OCI-LY7 (cell line): ENCODE results near the gene SETD4. TPM values are rescaled to one million over a fixed set of nuclear protein-coding genes. Genes with fewer than 3 reads are reported as not detected.

Experiments used
- Bru-seq: library from RNA; stranded (reverse); fragments of 400-500 nt; gene quantifications from one replicate; lab custom pipeline; 2021; lab: Mats Ljungman, UMichigan
- BruChase-seq, 2 experiments: library from RNA; stranded (reverse); fragments of 400-500 nt; gene quantifications; one replicate each; lab custom pipeline; 2021; lab: Mats Ljungman, UMichigan
- BruUV-seq: library from RNA; stranded (reverse); fragments of 400-500 nt; replicated peaks from 2 replicates; lab custom pipeline; 2021; lab: Mats Ljungman, UMichigan
- CTCF ChIA-PET: fragments of 300-600 bp; sonication (Branson Sonifier 250); formaldehyde crosslinking; loops from one replicate; lab custom pipeline; 2022; ENCODE audit warnings: antibody characterized with exemption; ENCODE audit not compliant: unreplicated experiment; lab: Charles Lee
- POLR2A ChIA-PET: fragments of 300-600 bp; sonication (Branson Sonifier 250); formaldehyde crosslinking; loops from one replicate; lab custom pipeline; 2022; ENCODE audit warnings: antibody characterized with exemption; lab: Charles Lee
- DNase-seq: peaks from one replicate; pipeline ENCODE4 v3.0.0-alpha.2; 2015; ENCODE audit warnings: low spot score
- H2AFZ ChIP-seq: fragments of 200-600 bp; sonication (generic), shearing (Covaris generic); 2 replicates; pipeline ENCODE4 v1.6.1; 2014; ENCODE audit warnings: mild to moderate bottlenecking, antibody characterized with exemption, low read length, moderate library complexity
- H3K27ac ChIP-seq: fragments of 200-600 bp; sonication (generic); 2 replicates; pipeline ENCODE4 v1.5.1; 2014; ENCODE audit warnings: mixed run types, low read depth, mild to moderate bottlenecking, moderate library complexity, low read length, inconsistent platforms; ENCODE audit not compliant: poor library complexity, severe bottlenecking
- H3K36me3 ChIP-seq: fragments of 200-600 bp; sonication (generic); 2 replicates; pipeline ENCODE4 v1.6.1; 2014; ENCODE audit warnings: mild to moderate bottlenecking, antibody characterized with exemption, low read length, moderate library complexity, mixed read lengths; ENCODE audit not compliant: insufficient read depth
- H3K4me1 ChIP-seq: fragments of 200-600 bp; sonication (generic); 2 replicates; pipeline ENCODE4 v1.5.1; 2014; ENCODE audit warnings: mild to moderate bottlenecking, low read length; ENCODE audit not compliant: insufficient read depth, poor library complexity, severe bottlenecking
- H3K4me2 ChIP-seq: fragments of 200-600 bp; sonication (generic); 2 replicates; pipeline ENCODE4 v1.6.1; 2014; ENCODE audit warnings: mild to moderate bottlenecking, low read length
- H3K4me3 ChIP-seq: fragments of 200-600 bp; sonication (generic); 2 replicates; pipeline ENCODE4 v1.5.1; 2014; ENCODE audit warnings: mild to moderate bottlenecking, low read depth, low read length; ENCODE audit not compliant: poor library complexity, severe bottlenecking
- H3K79me2 ChIP-seq: fragments of 200-600 bp; sonication (generic); 2 replicates; pipeline ENCODE4 v1.6.1; 2016; ENCODE audit warnings: low read depth, mild to moderate bottlenecking, low read length, moderate library complexity, mixed read lengths; ENCODE audit not compliant: insufficient read depth
- H3K9me2 ChIP-seq: fragments of 200-600 bp; sonication (generic); 2 replicates; pipeline ENCODE4 v1.6.1; 2016; ENCODE audit warnings: mild to moderate bottlenecking, low read length, mixed read lengths; ENCODE audit not compliant: insufficient read depth
- H3K9me3 ChIP-seq: fragments of 200-600 bp; sonication (generic); 2 replicates; pipeline ENCODE4 v1.6.1; 2014; ENCODE audit warnings: mild to moderate bottlenecking, mixed run types, low read length, mixed read lengths
- H4K20me1 ChIP-seq: fragments of 200-600 bp; sonication (generic); 2 replicates; pipeline ENCODE4 v1.6.1; 2014; ENCODE audit warnings: mild to moderate bottlenecking, antibody characterized with exemption, low read length, moderate library complexity, mixed read lengths; ENCODE audit not compliant: insufficient read depth
- EZH2phosphoT487 ChIP-seq: fragments of 200-600 bp; sonication (generic); IDR thresholded peaks from 2 replicates; pipeline ENCODE4 v1.6.1; 2018; ENCODE audit warnings: low read depth, borderline replicate concordance, mild to moderate bottlenecking, mixed run types, antibody characterized with exemption, low read length, moderate library complexity, mixed read lengths
- intact Hi-C: fragments of 100-400 bp; cut with micrococcal nuclease; formaldehyde crosslinking; loops from one replicate; pipeline ENCODE4 v1.10.0; 2022; ENCODE audit not compliant: unreplicated experiment
- long read RNA-seq: library from polyadenylated mRNA; stranded (forward); transcript quantifications from one replicate; pipeline ENCODE4 v2.0.0, GENCODE V29; 2022
- total RNA-seq, 2 experiments: library from RNA; depleted of rRNA in 1 of 2; stranded (reverse); fragments of >200 nt in 1 of 2; shearing (Covaris generic) in 1 of 2; gene quantifications; 2 replicates each; pipeline ENCODE4 v1.2.3, GENCODE V29; 2014 to 2022
- TF ChIP-seq, protein P1 (sequence below): fragments of 200-600 bp; sonication (generic); conservative IDR thresholded peaks from 2 replicates; pipeline ENCODE4 v1.5.1; 2014; ENCODE audit warnings: mild to moderate bottlenecking, antibody characterized with exemption, low read length, moderate library complexity, mixed read lengths

SETD4 gene
- total RNA-seq (2014; rRNA removed; shearing (Covaris generic)) (16.1 and 19.1 TPM in 2 replicates), total RNA-seq (2022) (28.1 and 31.4 TPM in 2 replicates), Bru-seq, nascent RNA (percentile 69 among the genes with signal in this experiment), BruChase-seq, experiment 1, labeled RNA remaining after a 6-hour chase (percentile 66 among the genes with signal in this experiment), BruChase-seq, experiment 2, labeled RNA remaining after a 2-hour chase (percentile 69 among the genes with signal in this experiment)
- long read RNA-seq, transcript SETD4-201 (12 exons, 3,015 nt) = major isoform, 7 of 41 reads
- long read RNA-seq, partial matches to known transcripts = 8 of 41 reads
- long read RNA-seq, other reads (novel, unspliced or antisense) = 25 of 41 reads

DNA sequence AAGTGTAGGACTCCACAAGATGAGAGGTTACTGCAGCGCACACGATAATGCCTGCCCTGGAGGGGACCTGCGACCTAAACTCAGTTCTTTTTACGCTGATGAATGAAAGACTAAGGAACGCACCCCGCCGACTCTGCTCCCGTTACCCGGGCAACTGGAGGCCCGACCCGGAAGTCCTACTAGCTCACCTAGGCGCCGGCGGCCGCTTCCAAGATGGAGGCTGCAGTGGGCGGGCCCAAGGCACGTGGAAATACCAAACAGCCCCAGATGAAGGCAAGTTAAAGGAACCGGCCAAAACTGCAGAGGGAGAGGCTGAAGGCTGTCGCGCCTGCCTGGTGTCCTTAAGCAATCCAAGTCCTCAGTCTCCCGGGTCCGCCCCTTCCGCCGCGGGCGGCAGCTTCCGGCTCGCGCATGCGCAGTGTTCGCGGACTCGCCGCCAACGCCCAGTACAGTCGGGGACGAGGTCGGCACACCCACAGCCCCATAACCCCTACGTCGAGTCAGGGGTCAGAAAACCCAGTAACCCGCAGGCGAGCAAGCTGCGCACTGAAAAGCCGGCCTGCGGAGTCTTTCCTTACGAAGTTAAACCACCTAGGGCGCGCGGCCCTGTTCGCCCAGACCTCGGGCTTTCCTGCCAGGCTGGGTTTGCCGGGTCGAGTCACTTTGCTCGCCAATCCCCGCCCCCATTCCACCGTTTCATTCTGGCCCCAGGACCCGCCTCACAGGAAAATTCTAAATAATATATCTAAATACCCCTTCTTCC, at the start of gene SETD4:
SETD4 (minus strand) TSS at position 368 of the 763 bp plus-strand sequence. CDS start 1,638 bp downstream, outside the sequence.
- DNase-seq = peak; percentile 92
- intact Hi-C loops = loop anchor here (1.0 kb wide), 1 partner anchor 261 kb away; no protein-coding TSS in a partner anchor
- CTCF ChIA-PET = interaction anchor here (0.9 kb wide), 1 partner anchor 52 kb away, joined by 3 read pairs; no protein-coding TSS in a partner anchor
- no peaks in the 10 kb centered on the region for H4K20me1 ChIP-seq
- H3K27ac ChIP-seq = peak within 1 kb of the TSS; percentile 85
- BruUV-seq = TSS peak; percentile 86
- no peaks in the 10 kb centered on the region for H3K9me2 ChIP-seq
- POLR2A ChIA-PET = interaction anchor here (0.6 to 1.8 kb wide), 8 partner anchors 9 to 1340 kb away, joined by 3 to 5 read pairs (median 4); no protein-coding TSS in a partner anchor
- H3K4me1 ChIP-seq = peaks cover 19% of the 10 kb centered on the region
- H3K79me2 ChIP-seq = peaks cover 9% of the 10 kb centered on the region
- no peaks in the 10 kb centered on the region for H3K9me3 ChIP-seq
- peak within 1 kb of the TSS; percentile 91 for H3K4me2 ChIP-seq
- TF ChIP-seq, protein P1, sequence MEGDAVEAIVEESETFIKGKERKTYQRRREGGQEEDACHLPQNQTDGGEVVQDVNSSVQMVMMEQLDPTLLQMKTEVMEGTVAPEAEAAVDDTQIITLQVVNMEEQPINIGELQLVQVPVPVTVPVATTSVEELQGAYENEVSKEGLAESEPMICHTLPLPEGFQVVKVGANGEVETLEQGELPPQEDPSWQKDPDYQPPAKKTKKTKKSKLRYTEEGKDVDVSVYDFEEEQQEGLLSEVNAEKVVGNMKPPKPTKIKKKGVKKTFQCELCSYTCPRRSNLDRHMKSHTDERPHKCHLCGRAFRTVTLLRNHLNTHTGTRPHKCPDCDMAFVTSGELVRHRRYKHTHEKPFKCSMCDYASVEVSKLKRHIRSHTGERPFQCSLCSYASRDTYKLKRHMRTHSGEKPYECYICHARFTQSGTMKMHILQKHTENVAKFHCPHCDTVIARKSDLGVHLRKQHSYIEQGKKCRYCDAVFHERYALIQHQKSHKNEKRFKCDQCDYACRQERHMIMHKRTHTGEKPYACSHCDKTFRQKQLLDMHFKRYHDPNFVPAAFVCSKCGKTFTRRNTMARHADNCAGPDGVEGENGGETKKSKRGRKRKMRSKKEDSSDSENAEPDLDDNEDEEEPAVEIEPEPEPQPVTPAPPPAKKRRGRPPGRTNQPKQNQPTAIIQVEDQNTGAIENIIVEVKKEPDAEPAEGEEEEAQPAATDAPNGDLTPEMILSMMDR = no peak
- TF ChIP-seq EZH2phosphoT487 = no peak
- peak within 1 kb of the TSS; percentile 78 for H3K4me3 ChIP-seq
- H2AFZ ChIP-seq = peak within 1 kb of the TSS; percentile 90
- peaks cover 37% of the 10 kb centered on the region for H3K36me3 ChIP-seq

DNA sequence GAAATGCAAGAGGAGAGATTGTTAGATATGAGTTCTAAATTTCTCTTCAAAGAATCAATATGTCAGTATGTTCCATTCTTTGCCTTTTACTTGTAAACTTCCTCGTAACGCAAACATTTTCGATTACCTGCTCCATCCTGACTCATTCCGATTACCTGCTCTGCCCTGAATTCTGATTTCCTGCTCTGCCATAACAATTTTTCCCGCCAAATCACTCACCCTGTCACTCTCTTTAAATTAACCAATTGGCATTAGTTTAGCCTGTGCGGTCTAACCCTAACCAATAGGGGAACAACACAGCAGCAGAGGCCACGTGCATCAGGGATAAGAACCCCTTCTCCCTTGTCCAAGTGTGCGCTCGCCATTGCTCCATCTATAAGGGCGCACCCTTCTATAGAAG, 49.5 kb upstream of the SETD4 start:
- Histone ChIP-seq H3K36me3 (no peaks in the 10 kb centered on the region), H2AFZ (no peak overlapping the region), H4K20me1 (no peaks in the 10 kb centered on the region), H3K79me2 (no peaks in the 10 kb centered on the region), H3K9me3 (no peaks in the 10 kb centered on the region), H3K9me2 (no peaks in the 10 kb centered on the region), H3K4me3 (no peak overlapping the region), H3K4me2 (no peak overlapping the region), H3K4me1 (peaks cover 13% of the 10 kb centered on the region), H3K27ac (no peak overlapping the region)
- no TSS peak for BruUV-seq
- no peak for TF ChIP-seq EZH2phosphoT487
- TF ChIP-seq, protein P1 = no peak
- DNase-seq = no peak
- ChIA-PET CTCF (no interaction called here), POLR2A (interaction anchor here (0.8 kb wide), 1 partner anchor 327 kb away, joined by 4 read pairs; no protein-coding TSS in a partner anchor)
- intact Hi-C loops = loop anchor here (5.0 to 10.0 kb wide), 2 partner anchors 175 to 708 kb away; no protein-coding TSS in a partner anchor
